ENCODE measurements around the gene WDR70. TPM values are rescaled to one million over a fixed set of nuclear protein-coding genes. Genes with fewer than 3 reads are reported as not detected.

WDR70 gene
- total RNA-seq, 1 donor from 2014 or later: 18.7 TPM

DNA sequence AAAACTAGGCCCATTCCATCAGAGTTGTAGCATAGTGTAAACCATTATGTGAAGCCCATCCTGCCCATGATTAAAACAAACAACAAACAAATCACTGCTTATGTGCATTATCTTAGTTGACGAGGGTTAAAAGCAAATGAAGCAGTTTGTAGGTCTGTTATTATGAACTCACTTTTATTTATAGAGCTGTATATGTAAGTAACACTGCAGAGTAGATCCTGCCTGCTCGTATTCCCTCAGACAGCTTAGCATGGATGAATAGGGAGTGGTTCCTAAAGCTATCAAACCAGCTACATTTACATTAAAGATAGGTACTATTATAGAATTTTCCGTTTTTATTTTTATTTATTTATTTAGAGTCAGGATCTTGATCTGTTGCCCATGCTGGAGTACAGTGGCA, 348.1 kb downstream of the WDR70 start:
- no peak for DNase-seq
- TF ChIP-seq, protein P1, sequence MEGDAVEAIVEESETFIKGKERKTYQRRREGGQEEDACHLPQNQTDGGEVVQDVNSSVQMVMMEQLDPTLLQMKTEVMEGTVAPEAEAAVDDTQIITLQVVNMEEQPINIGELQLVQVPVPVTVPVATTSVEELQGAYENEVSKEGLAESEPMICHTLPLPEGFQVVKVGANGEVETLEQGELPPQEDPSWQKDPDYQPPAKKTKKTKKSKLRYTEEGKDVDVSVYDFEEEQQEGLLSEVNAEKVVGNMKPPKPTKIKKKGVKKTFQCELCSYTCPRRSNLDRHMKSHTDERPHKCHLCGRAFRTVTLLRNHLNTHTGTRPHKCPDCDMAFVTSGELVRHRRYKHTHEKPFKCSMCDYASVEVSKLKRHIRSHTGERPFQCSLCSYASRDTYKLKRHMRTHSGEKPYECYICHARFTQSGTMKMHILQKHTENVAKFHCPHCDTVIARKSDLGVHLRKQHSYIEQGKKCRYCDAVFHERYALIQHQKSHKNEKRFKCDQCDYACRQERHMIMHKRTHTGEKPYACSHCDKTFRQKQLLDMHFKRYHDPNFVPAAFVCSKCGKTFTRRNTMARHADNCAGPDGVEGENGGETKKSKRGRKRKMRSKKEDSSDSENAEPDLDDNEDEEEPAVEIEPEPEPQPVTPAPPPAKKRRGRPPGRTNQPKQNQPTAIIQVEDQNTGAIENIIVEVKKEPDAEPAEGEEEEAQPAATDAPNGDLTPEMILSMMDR (IDR thresholded peaks at IDR 0.05; ENCODE audit: borderline replicate concordance): no peak
- H3K27ac ChIP-seq (replicated peaks): no peak overlapping the region
- intact Hi-C loops (cut with micrococcal nuclease): no loop called here
- H3K4me3 ChIP-seq: no peak overlapping the region
- H3K4me1 ChIP-seq: no peaks in the 10 kb centered on the region
- no peaks in the 10 kb centered on the region for H3K9me3 ChIP-seq (replicated peaks)
- no peaks in the 10 kb centered on the region for H3K27me3 ChIP-seq (ENCODE audit: low read depth)
- H3K36me3 ChIP-seq: peaks cover 64% of the 10 kb centered on the region

DNA sequence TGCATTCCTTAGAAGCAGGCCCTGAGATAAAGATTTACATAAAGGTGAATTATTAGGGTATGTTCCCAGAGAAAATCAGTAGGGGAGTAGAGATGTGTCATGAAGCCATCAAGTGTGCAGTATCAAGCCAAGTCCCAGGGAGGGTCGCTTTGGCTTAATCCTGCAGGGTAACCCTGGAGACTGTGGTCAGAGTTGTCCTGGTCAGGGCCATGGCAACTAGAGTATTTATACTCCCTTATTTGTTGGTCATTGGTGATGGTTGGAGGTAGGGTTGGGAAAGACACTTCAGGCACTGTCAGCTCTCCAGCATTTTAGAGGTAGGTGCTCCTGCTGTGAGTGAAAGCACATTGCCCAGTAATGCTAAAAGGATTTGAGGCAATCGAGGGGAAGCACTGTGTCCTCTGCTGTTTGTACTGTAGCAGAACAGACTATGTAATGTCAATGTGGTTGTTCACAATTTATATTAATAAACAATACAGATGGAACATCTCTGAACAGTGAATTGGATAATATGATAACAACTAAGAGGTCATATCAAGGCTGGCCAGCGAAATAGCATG, 351.9 kb downstream of the WDR70 start:
- Histone ChIP-seq H3K4me1 (no peaks in the 10 kb centered on the region), H3K36me3 (peaks cover 55% of the 10 kb centered on the region), H3K27me3 (ENCODE audit: low read depth) (no peaks in the 10 kb centered on the region), H3K4me3 (no peak overlapping the region), H3K27ac (replicated peaks) (no peak overlapping the region), H3K9me3 (replicated peaks) (no peaks in the 10 kb centered on the region)
- intact Hi-C loops (cut with micrococcal nuclease): no loop called here
- TF ChIP-seq, protein P1 (IDR thresholded peaks at IDR 0.05; ENCODE audit: borderline replicate concordance): no peak
- no peak for DNase-seq

DNA sequence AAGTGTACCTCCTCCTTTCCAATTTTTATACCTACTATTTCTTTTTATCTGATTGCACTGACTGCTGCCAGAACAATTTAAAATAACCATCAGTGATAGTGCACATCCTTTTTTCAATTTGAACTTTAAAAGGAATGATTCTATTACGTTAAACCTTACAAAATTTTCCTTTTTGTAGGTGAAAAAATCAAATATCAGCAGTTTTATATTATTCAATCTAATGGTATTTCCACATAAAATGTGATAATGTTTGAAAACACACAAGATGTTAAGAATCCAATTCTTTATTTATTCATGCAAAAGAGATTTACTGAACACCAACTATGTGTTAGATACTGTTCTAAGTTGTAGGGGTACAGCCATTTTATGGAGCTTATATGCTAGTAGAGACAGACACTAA, 355.0 kb downstream of the WDR70 start:
- Histone ChIP-seq H3K4me3 (no peak overlapping the region), H3K27ac (replicated peaks) (no peak overlapping the region), H3K36me3 (peaks cover 27% of the 10 kb centered on the region), H3K4me1 (peaks cover 8% of the 10 kb centered on the region), H3K27me3 (ENCODE audit: low read depth) (no peaks in the 10 kb centered on the region), H3K9me3 (replicated peaks) (no peaks in the 10 kb centered on the region)
- no peak for DNase-seq
- intact Hi-C loops (cut with micrococcal nuclease): no loop called here
- TF ChIP-seq, protein P1 (IDR thresholded peaks at IDR 0.05; ENCODE audit: borderline replicate concordance): no peak

DNA sequence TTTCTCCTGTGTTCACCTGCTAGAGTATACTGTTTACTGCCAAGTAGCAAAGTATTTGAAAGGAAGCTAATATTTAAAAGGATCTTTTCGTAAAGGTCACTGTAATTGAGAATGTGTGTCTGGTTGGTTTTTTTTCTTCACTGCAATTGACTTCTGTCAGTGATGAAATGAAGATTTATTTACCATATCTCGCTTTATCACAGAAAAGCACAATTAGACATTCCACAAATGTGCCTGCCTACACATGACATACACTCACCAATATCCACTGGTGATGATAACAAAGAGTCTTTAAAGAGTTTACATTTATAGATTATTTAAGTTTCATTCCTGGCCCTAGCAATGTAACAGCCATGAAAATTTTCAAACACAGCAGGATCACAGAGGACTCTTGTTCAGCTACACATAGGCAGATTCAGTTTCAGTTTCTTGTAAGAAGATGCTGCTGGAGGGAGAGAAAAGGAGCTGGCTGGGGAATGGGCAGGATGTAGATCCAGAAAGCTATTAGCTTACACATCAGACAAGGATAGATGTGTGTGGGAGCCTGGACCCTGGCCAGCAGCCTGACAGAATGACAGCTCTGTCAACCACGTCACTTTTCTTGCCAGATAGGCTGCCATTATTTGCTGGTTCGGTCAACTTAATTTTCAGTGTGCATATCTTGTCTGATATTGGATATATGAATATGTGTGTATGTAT, 356.7 kb downstream of the WDR70 start:
- TF ChIP-seq, protein P1 (IDR thresholded peaks at IDR 0.05; ENCODE audit: borderline replicate concordance): no peak
- H3K36me3 ChIP-seq: peaks cover 15% of the 10 kb centered on the region
- intact Hi-C loops (cut with micrococcal nuclease): no loop called here
- no peak overlapping the region for H3K27ac ChIP-seq (replicated peaks)
- no peak overlapping the region for H3K4me3 ChIP-seq
- no peaks in the 10 kb centered on the region for H3K9me3 ChIP-seq (replicated peaks)
- no peak for DNase-seq
- H3K27me3 ChIP-seq (ENCODE audit: low read depth): no peaks in the 10 kb centered on the region
- peaks cover 8% of the 10 kb centered on the region for H3K4me1 ChIP-seq

DNA sequence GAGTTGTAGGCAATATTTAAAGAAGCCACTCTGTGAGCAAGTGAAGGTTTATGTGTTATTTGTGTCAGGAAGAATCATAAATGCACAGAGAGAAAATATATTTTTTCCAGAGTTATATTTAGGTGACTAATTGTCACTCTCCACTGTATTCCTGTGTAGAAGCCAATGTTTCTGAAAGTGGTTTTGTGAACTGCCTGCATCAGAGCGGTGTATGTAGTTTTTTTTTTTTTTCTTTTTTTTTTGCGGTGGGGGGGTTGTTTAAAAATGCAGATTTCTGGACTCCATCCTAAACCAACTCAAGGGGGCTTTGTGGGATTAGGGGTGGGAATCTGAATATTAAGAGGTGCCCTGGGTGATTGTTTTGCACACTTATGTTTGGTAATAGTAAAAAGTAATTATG, 357.3 kb downstream of the WDR70 start:
- no peak overlapping the region for H3K27ac ChIP-seq (replicated peaks)
- peaks cover 8% of the 10 kb centered on the region for H3K4me1 ChIP-seq
- no peak overlapping the region for H3K4me3 ChIP-seq
- no peaks in the 10 kb centered on the region for H3K9me3 ChIP-seq (replicated peaks)
- peaks cover 9% of the 10 kb centered on the region for H3K36me3 ChIP-seq
- H3K27me3 ChIP-seq (ENCODE audit: low read depth): no peaks in the 10 kb centered on the region
- no peak for DNase-seq
- intact Hi-C loops (cut with micrococcal nuclease): no loop called here
- TF ChIP-seq, protein P1 (IDR thresholded peaks at IDR 0.05; ENCODE audit: borderline replicate concordance): no peak

Measured in left ventricle myocardium inferior (tissue), 1 donor.